ENCODE data around the gene PPM1L. TPM values are rescaled to one million over a fixed set of nuclear protein-coding genes. Genes with fewer than 3 reads are reported as not detected.
A peak's percentile ranks its signal among the peaks of the same experiment; 100 is the strongest.

PPM1L gene
- total and polyA plus RNA-seq, 9 donors, result 2.2 to 12.1 (median 10.2) TPM

- intact Hi-C loops (cut with DNase I), result no loop called here
- TF ChIP-seq POLR2A (IDR thresholded peaks at IDR 0.05) (no peak), CTCF (IDR thresholded peaks at IDR 0.05) (no peak), EP300 (IDR thresholded peaks at IDR 0.05) (no peak)
- 29 to 44% (median 37%) methylated on average over 2 of the region's 2 CpGs for WGBS, 3 donors
These were observed 7.8 kb upstream of the PPM1L start for GRCh38 chr3:160748231-160748630.

GRCh38 chr3:160748787-160749186 lies 7.2 kb upstream of the PPM1L start:
- H3K36me3 ChIP-seq, result no peaks in the 10 kb centered on the region
- no peaks in the 10 kb centered on the region for H3K9me3 ChIP-seq
- H3K27ac ChIP-seq, result no peak overlapping the region
- H3K4me1 ChIP-seq (ENCODE audit: insufficient read depth), result peaks cover 3% of the 10 kb centered on the region
- DNase-seq, result no peak
- intact Hi-C loops (cut with DNase I), result no loop called here
- no peaks in the 10 kb centered on the region for H3K27me3 ChIP-seq
- 73 to 87% (median 74%) methylated on average over 1 of the region's 1 CpG for WGBS, 3 donors
- H3K4me3 ChIP-seq, result no peak overlapping the region
- TF ChIP-seq CTCF (IDR thresholded peaks at IDR 0.05) (no peak), EP300 (IDR thresholded peaks at IDR 0.05) (no peak), POLR2A (IDR thresholded peaks at IDR 0.05) (no peak)

More at GRCh38 chr3:160748231-160748630, 7.8 kb upstream of the PPM1L start:
- H3K4me1 ChIP-seq (ENCODE audit: insufficient read depth), result peaks cover 3% of the 10 kb centered on the region
- H3K27ac ChIP-seq, result no peak overlapping the region
- H3K9me3 ChIP-seq, result no peaks in the 10 kb centered on the region
- no peak overlapping the region for H3K4me3 ChIP-seq
- H3K36me3 ChIP-seq, result no peaks in the 10 kb centered on the region
- H3K27me3 ChIP-seq, result no peaks in the 10 kb centered on the region
- DNase-seq, result peak in 4 of 5 donors; percentile 10 to 46 (median 22)

GRCh38 chr3:160753953-160754352 lies 2.1 kb upstream of the PPM1L start:
- Histone ChIP-seq H3K27ac (no peak overlapping the region), H3K27me3 (no peaks in the 10 kb centered on the region), H3K4me3 (peak overlapping the region; percentile 59), H3K4me1 (ENCODE audit: insufficient read depth) (peaks cover 6% of the 10 kb centered on the region), H3K9me3 (no peaks in the 10 kb centered on the region), H3K36me3 (no peaks in the 10 kb centered on the region)
- WGBS, 3 donors, result 23 to 36% (median 35%) methylated on average over 2 of the region's 2 CpGs
- intact Hi-C loops (cut with DNase I), result loop anchor here in 2 of 4 donors (10.0 kb wide), 1 partner anchor 189 kb away; the partner anchor contains the start of gene KPNA4 (in 2 of the 2)
- no peak for DNase-seq
- TF ChIP-seq EP300 (IDR thresholded peaks at IDR 0.05), result no peak
- no peak for TF ChIP-seq CTCF (IDR thresholded peaks at IDR 0.05)
- no peak for TF ChIP-seq POLR2A (IDR thresholded peaks at IDR 0.05)

- Histone ChIP-seq H3K27me3 (no peaks in the 10 kb centered on the region), H3K9me3 (no peaks in the 10 kb centered on the region), H3K4me1 (ENCODE audit: insufficient read depth) (peaks cover 6% of the 10 kb centered on the region), H3K36me3 (no peaks in the 10 kb centered on the region), H3K4me3 (peak overlapping the region; percentile 59), H3K27ac (peak overlapping the region; percentile 79 to 90)
- TF ChIP-seq POLR2A (IDR thresholded peaks at IDR 0.05) (no peak), CTCF (IDR thresholded peaks at IDR 0.05) (no peak), EP300 (IDR thresholded peaks at IDR 0.05) (no peak)
- peak in 4 of 5 donors; percentile 21 to 50 (median 40) for DNase-seq
- 1% methylated on average over 27 of the region's 27 CpGs for WGBS, 3 donors
- intact Hi-C loops (cut with DNase I), result loop anchor here in 2 of 4 donors (10.0 kb wide), 1 partner anchor 190 kb away; the partner anchor contains the start of gene KPNA4 (in 2 of the 2)
These were observed 1.6 kb upstream of the PPM1L start for GRCh38 chr3:160754371-160754854.

Data from ovary (tissue), 9 donors.